ENCODE measurements around the gene TMEM254. TPM values are rescaled to one million over a fixed set of nuclear protein-coding genes. Genes with fewer than 3 reads are reported as not detected.
"Not testable (repeated sequence)": the region's sequence is repeated elsewhere in the genome, so short reads cannot be mapped to it uniquely, and the experiment has no call there.

TMEM254 gene
- total RNA-seq, 1 donor from 2014 or later: 31.6 TPM

DNA sequence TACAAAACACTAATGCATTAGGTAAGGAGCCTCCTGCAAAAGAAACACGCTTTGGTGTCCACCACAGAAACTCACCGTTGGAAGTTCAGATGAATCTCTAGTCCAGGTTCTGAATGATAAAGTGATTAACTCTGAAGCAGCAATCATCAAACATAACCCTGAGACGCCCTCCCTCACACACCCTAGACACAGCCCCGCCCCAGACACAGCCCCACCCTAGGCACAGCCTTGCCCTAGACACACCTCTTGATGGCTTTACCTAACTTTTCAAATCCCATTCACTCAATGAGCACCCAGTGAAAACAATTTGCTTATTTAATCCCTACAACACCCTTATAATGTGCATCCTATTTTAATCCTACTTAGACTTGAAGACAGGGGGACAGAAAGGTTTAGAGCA is 21.3 kb upstream of the TMEM254 start:
- H3K36me3 Mint-ChIP-seq: no peaks in the 10 kb centered on the region

DNA sequence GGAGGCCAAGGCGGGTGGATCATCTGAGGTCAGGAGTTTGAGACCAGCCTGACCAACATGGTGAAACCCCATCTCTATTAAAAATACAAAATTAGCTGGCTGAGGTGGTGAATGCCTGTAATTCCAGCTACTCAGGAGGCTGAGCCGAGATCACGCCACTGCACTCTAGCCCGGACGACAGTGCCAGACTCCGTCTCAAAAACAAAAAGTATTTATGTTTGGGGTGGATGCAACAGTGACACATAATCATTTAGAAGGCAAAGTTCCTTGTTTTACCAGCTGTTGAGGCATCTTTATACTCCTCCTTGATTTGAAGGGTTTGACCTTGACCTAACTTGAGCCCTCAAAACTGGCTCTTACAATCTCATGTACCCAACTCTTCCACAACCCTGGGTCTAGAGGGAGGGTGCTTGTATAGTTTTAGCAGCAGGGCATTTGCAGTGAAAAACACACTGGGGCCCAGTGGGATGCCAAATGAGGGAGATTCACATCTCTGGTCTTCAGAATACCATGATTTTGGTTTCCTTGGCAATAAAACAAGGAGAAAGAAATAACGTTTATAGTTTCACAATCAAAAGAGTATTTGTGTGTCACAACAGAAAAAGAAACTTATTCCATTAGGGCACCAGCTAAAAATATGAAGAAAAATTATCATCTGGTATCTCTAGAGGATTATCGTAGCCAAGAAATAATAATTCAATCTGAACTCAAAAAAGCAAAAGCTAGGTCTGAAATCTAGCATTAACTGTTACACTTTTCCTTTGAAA is 14.2 kb upstream of the TMEM254 start:
- Mint-ChIP-seq H3K27ac (no peak overlapping the region), H3K9me3 (peaks cover 6% of the 10 kb centered on the region), H3K4me3 (no peak overlapping the region), H3K4me1 (ENCODE audit: unreplicated experiment) (no peaks in the 10 kb centered on the region), H3K36me3 (no peaks in the 10 kb centered on the region), H3K27me3 (no peaks in the 10 kb centered on the region)
- TF ChIP-seq CTCF (conservative IDR thresholded peaks at IDR 0.05): no peak
- DNase-seq (ENCODE audit: extremely low spot score, unreplicated experiment): no peak

More for the DNA sequence above, 21.3 kb upstream of the TMEM254 start:
- no peaks in the 10 kb centered on the region for H3K4me1 Mint-ChIP-seq (ENCODE audit: unreplicated experiment)
- no peaks in the 10 kb centered on the region for H3K27me3 Mint-ChIP-seq
- TF ChIP-seq CTCF (conservative IDR thresholded peaks at IDR 0.05): no peak
- no peaks in the 10 kb centered on the region for H3K9me3 Mint-ChIP-seq
- DNase-seq (ENCODE audit: extremely low spot score, unreplicated experiment): no peak
- H3K27ac Mint-ChIP-seq: no peak overlapping the region
- H3K4me3 Mint-ChIP-seq: no peak overlapping the region

- H3K27ac Mint-ChIP-seq: no peak overlapping the region
- DNase-seq (ENCODE audit: extremely low spot score, unreplicated experiment): no peak
- no peaks in the 10 kb centered on the region for H3K27me3 Mint-ChIP-seq
- TF ChIP-seq CTCF (conservative IDR thresholded peaks at IDR 0.05): no peak
- H3K4me1 Mint-ChIP-seq (ENCODE audit: unreplicated experiment): no peaks in the 10 kb centered on the region
- H3K9me3 Mint-ChIP-seq: peaks cover 6% of the 10 kb centered on the region
- no peak overlapping the region for H3K4me3 Mint-ChIP-seq
- H3K36me3 Mint-ChIP-seq: no peaks in the 10 kb centered on the region
Observed at GRCh38 chr10:80066809-80067208, 11.7 kb upstream of the TMEM254 start.

GRCh38 chr10:80067821-80068220 is 10.6 kb upstream of the TMEM254 start:
- H3K9me3 Mint-ChIP-seq: not testable (repeated sequence)

DNA sequence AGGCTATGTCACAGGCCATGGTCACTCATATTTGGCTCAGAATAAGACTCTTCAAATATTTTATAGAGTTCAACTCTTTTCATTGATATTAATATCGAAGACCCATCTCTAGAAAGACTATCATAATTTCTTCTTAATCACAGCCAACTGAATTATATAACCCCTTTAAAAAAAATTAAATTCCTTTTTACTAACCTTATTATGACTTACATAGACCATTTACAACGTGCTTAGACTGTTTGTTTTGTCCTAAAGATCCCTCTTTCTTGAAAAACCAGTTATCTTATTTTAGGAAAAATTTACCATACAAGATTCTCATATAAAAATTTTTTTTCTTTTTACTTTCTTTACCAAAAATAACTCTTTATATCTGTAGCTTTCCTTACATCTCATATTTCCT is 10.2 kb upstream of the TMEM254 start:
- Mint-ChIP-seq H3K9me3 (peaks cover 6% of the 10 kb centered on the region), H3K27ac (no peak overlapping the region), H3K4me1 (ENCODE audit: unreplicated experiment) (no peaks in the 10 kb centered on the region), H3K4me3 (no peak overlapping the region), H3K27me3 (no peaks in the 10 kb centered on the region), H3K36me3 (no peaks in the 10 kb centered on the region)
- no peak for DNase-seq (ENCODE audit: extremely low spot score, unreplicated experiment)
- no peak for TF ChIP-seq CTCF (conservative IDR thresholded peaks at IDR 0.05)

More at GRCh38 chr10:80067821-80068220, 10.6 kb upstream of the TMEM254 start:
- not testable (repeated sequence) for H3K4me3 Mint-ChIP-seq; H3K27ac Mint-ChIP-seq; H3K4me1 Mint-ChIP-seq (ENCODE audit: unreplicated experiment); H3K27me3 Mint-ChIP-seq; H3K36me3 Mint-ChIP-seq; DNase-seq (ENCODE audit: extremely low spot score, unreplicated experiment)

- no peaks in the 10 kb centered on the region for H3K4me1 Mint-ChIP-seq (ENCODE audit: unreplicated experiment)
- DNase-seq (ENCODE audit: extremely low spot score, unreplicated experiment): no peak
- no peak overlapping the region for H3K27ac Mint-ChIP-seq
Observed at GRCh38 chr10:80070057-80070456, 8.4 kb upstream of the TMEM254 start.

More at GRCh38 chr10:80070057-80070456, 8.4 kb upstream of the TMEM254 start:
- H3K36me3 Mint-ChIP-seq: no peaks in the 10 kb centered on the region
- no peak for TF ChIP-seq CTCF (conservative IDR thresholded peaks at IDR 0.05)
- no peaks in the 10 kb centered on the region for H3K27me3 Mint-ChIP-seq
- H3K9me3 Mint-ChIP-seq: peaks cover 6% of the 10 kb centered on the region
- no peak overlapping the region for H3K4me3 Mint-ChIP-seq

All from type B pancreatic cell (in vitro differentiated cells).